IPS DF 4.7 (cell line): ENCODE measurements around the gene CAB39L.
"Not testable (repeated sequence)": the region's sequence is repeated elsewhere in the genome, so short reads cannot be mapped to it uniquely, and the experiment has no call there.

Experiments used
- DNase-seq: peaks from one replicate; pipeline ENCODE4 v3.0.0-alpha.2; 2013; ENCODE audit warnings: low spot score; ENCODE audit errors: extremely low read depth

The CAB39L gene

GRCh38 chr13:49347650-49348385, 96.0 kb downstream of the CAB39L start:
- no peak for DNase-seq

- no peak for DNase-seq
These were observed 97.4 kb downstream of the CAB39L start for GRCh38 chr13:49346460-49346859.

GRCh38 chr13:49343731-49344130, 100.1 kb downstream of the CAB39L start:
- DNase-seq: no peak

- DNase-seq: no peak
These were observed 100.6 kb downstream of the CAB39L start for GRCh38 chr13:49343255-49343654.

- DNase-seq: no peak
These were observed 101.4 kb downstream of the CAB39L start for GRCh38 chr13:49342454-49342853.

GRCh38 chr13:49341941-49342340, 101.9 kb downstream of the CAB39L start:
- no peak for DNase-seq

GRCh38 chr13:49341517-49341916, 102.3 kb downstream of the CAB39L start:
- DNase-seq: no peak

GRCh38 chr13:49340161-49340560, 103.7 kb downstream of the CAB39L start:
- no peak for DNase-seq

GRCh38 chr13:49336655-49337054, 107.2 kb downstream of the CAB39L start:
- no peak for DNase-seq

GRCh38 chr13:49330546-49330864, 113.4 kb downstream of the CAB39L start:
- no peak for DNase-seq

- DNase-seq: no peak
These were observed 113.9 kb downstream of the CAB39L start for GRCh38 chr13:49329831-49330545.

GRCh38 chr13:49327145-49327544, 116.7 kb downstream of the CAB39L start:
- DNase-seq: not testable (repeated sequence)

- DNase-seq: no peak
These were observed 117.5 kb downstream of the CAB39L start for GRCh38 chr13:49326222-49326917.

GRCh38 chr13:49323344-49323743, 120.5 kb downstream of the CAB39L start:
- no peak for DNase-seq

- DNase-seq: no peak
These were observed 121.2 kb downstream of the CAB39L start for GRCh38 chr13:49322702-49323101.

GRCh38 chr13:49320975-49321374, 122.9 kb downstream of the CAB39L start:
- DNase-seq: no peak

GRCh38 chr13:49319951-49320350, 123.9 kb downstream of the CAB39L start:
- DNase-seq: no peak

- no peak for DNase-seq
These were observed 124.3 kb downstream of the CAB39L start for GRCh38 chr13:49319551-49319950.

GRCh38 chr13:49315756-49316482, 127.9 kb downstream of the CAB39L start:
- no peak for DNase-seq

GRCh38 chr13:49315036-49315565, 128.8 kb downstream of the CAB39L start:
- no peak for DNase-seq

- DNase-seq: no peak
These were observed 129.5 kb downstream of the CAB39L start for GRCh38 chr13:49314344-49314882.
